H1 (cell line): ENCODE results near the gene OPA3. TPM values are rescaled to one million over a fixed set of nuclear protein-coding genes. Genes with fewer than 3 reads are reported as not detected.

Experiments used
- CTCF ChIA-PET: fragments of 300-600 bp; sonication (Branson Sonifier 250); formaldehyde crosslinking; loops from one replicate; lab custom pipeline; 2021; ENCODE audit not compliant: partially characterized antibody; lab: Charles Lee
- POLR2A ChIA-PET: fragments of 300-600 bp; sonication (Branson Sonifier 250); formaldehyde crosslinking; loops from one replicate; lab custom pipeline; 2021; ENCODE audit warnings: inconsistent platforms; ENCODE audit not compliant: partially characterized antibody; lab: Charles Lee
- DNase-seq, 2 experiments: peaks; one replicate each; pipeline versions ENCODE4 v3.0.0 to v3.0.0-alpha.2; 2010 to 2022; ENCODE audit warnings: low spot score in 2 of 2, low read depth in 1 of 2, mixed read lengths in 1 of 2
- FAIRE-seq: peaks from 2 replicates; lab custom pipeline; 2011; peaks lifted over from hg19 to GRCh38; lab: Jason Lieb, UNC
- H2AFZ ChIP-seq: 2 replicates; pipeline ENCODE4 v1.8.1; 2012; ENCODE audit warnings: low read length, inconsistent platforms
- H2AK5ac ChIP-seq: 2 replicates; pipeline ENCODE4 v1.6.1; 2013; ENCODE audit warnings: low read depth, low read length
- H2BK120ac ChIP-seq: replicated peaks from 2 replicates; pipeline ENCODE3; 2013; ENCODE audit warnings: low read depth, low read length, inconsistent platforms
- H2BK12ac ChIP-seq: 2 replicates; pipeline ENCODE4 v1.6.1; 2013; ENCODE audit warnings: low read depth, low read length
- H2BK15ac ChIP-seq: 2 replicates; pipeline ENCODE4 v1.6.1; 2013; ENCODE audit warnings: low read length
- H2BK20ac ChIP-seq: 2 replicates; pipeline ENCODE4 v1.6.1; 2013; ENCODE audit warnings: low read length
- H2BK5ac ChIP-seq: 2 replicates; pipeline ENCODE4 v1.6.1; 2013; ENCODE audit warnings: low read depth, low read length
- H3K14ac ChIP-seq: 2 replicates; pipeline ENCODE4 v1.6.1; 2013; ENCODE audit warnings: inconsistent platforms; ENCODE audit not compliant: insufficient read length
- H3K18ac ChIP-seq: 2 replicates; pipeline ENCODE4 v1.6.1; 2013; ENCODE audit warnings: low read length; ENCODE audit errors: extremely low read depth
- H3K23ac ChIP-seq: 2 replicates; pipeline ENCODE4 v1.6.1; 2013; ENCODE audit warnings: inconsistent platforms; ENCODE audit not compliant: insufficient read length
- H3K23me2 ChIP-seq: 2 replicates; pipeline ENCODE4 v1.6.1; 2013; ENCODE audit warnings: low read depth, low read length
- H3K27ac ChIP-seq: 2 replicates; pipeline ENCODE4 v1.6.1; 2011; ENCODE audit warnings: low read depth, low read length, inconsistent platforms
- H3K27me3 ChIP-seq, 4 experiments: replicated peaks in 1 of 4; 1 replicate in 1 of 4; 2 replicates in 3 of 4; pipeline versions ENCODE4 v1.6.1 to v1.8.1; 2011 to 2013; ENCODE audit warnings: low read length in 3 of 4, mild to moderate bottlenecking in 3 of 4, inconsistent platforms in 2 of 4, mixed read lengths in 2 of 4, moderate library complexity in 1 of 4; ENCODE audit not compliant: control insufficient read depth in 3 of 4, insufficient read depth in 3 of 4; ENCODE audit errors: extremely low read depth in 1 of 4
- H3K36me3 ChIP-seq, 4 experiments: 2 replicates each; pipeline versions ENCODE4 v1.6.1 to v1.8.1; 2011 to 2013; ENCODE audit warnings: mild to moderate bottlenecking in 4 of 4, low read length in 3 of 4, moderate library complexity in 2 of 4, control low read depth in 1 of 4, inconsistent platforms in 1 of 4; ENCODE audit not compliant: insufficient read depth in 4 of 4, control insufficient read depth in 2 of 4
- H3K4ac ChIP-seq: replicated peaks from 2 replicates; pipeline ENCODE3; 2013; ENCODE audit warnings: low read length, low read depth, mixed read lengths, inconsistent platforms; ENCODE audit not compliant: insufficient read length
- H3K4me1 ChIP-seq, 4 experiments: replicated peaks in 1 of 4; 1 replicate in 1 of 4; 2 replicates in 3 of 4; pipeline versions ENCODE4 v1.6.1 to v1.8.1; 2011 to 2013; ENCODE audit warnings: low read length in 3 of 4, inconsistent platforms in 2 of 4, mixed read lengths in 1 of 4; ENCODE audit not compliant: insufficient read depth in 4 of 4, control insufficient read depth in 3 of 4
- H3K4me2 ChIP-seq, 2 experiments: 2 replicates each; pipeline versions ENCODE4 v1.6.1 to v1.8.1; 2011 to 2013; ENCODE audit warnings: low read depth in 2 of 2, low read length in 2 of 2, control low read depth in 1 of 2, inconsistent platforms in 1 of 2, mild to moderate bottlenecking in 1 of 2; ENCODE audit not compliant: insufficient read depth in 1 of 2
- H3K4me3 ChIP-seq, 4 experiments: fragments of 200-600, 300-600 bp in 1 of 4; sonication (generic), shearing (Covaris generic), sonication (Bioruptor Twin) in 1 of 4; 2 replicates each; pipeline versions ENCODE4 v1.5.1 to v1.8.1; 2011 to 2016; ENCODE audit warnings: low read length in 4 of 4, low read depth in 3 of 4, control low read depth in 2 of 4, inconsistent platforms in 2 of 4, mild to moderate bottlenecking in 2 of 4, mixed read lengths in 1 of 4, moderate library complexity in 1 of 4; ENCODE audit not compliant: insufficient read depth in 2 of 4; ENCODE audit errors: extremely low read depth in 1 of 4
- H3K56ac ChIP-seq: replicated peaks from 2 replicates; pipeline ENCODE3; 2013; ENCODE audit warnings: low read depth, mild to moderate bottlenecking, mixed read lengths, low read length, inconsistent platforms; ENCODE audit not compliant: insufficient read length
- H3K79me1 ChIP-seq: 2 replicates; pipeline ENCODE4 v1.6.1; 2013; ENCODE audit warnings: low read depth, low read length, control low read depth
- H3K79me2 ChIP-seq, 2 experiments: 2 replicates each; pipeline versions ENCODE4 v1.6.1 to v1.8.1; 2012 to 2013; ENCODE audit warnings: low read length in 2 of 2, mild to moderate bottlenecking in 2 of 2, inconsistent platforms in 1 of 2; ENCODE audit not compliant: insufficient read depth in 2 of 2, control insufficient read depth in 1 of 2
- H3K9ac ChIP-seq, 4 experiments: replicated peaks in 1 of 4; 1 replicate in 1 of 4; 2 replicates in 3 of 4; pipeline versions ENCODE4 v1.6.1 to v1.8.1; 2011 to 2013; ENCODE audit warnings: low read depth in 3 of 4, low read length in 3 of 4, control low read depth in 2 of 4, mild to moderate bottlenecking in 2 of 4, moderate library complexity in 2 of 4, inconsistent platforms in 1 of 4; ENCODE audit errors: extremely low read depth in 1 of 4
- H3K9me3 ChIP-seq, 2 experiments: 2 replicates each; pipeline versions ENCODE4 v1.6.1 to v1.8.1; 2012 to 2013; ENCODE audit warnings: mild to moderate bottlenecking in 2 of 2, moderate library complexity in 2 of 2, control low read depth in 1 of 2, inconsistent platforms in 1 of 2, low read depth in 1 of 2, low read length in 1 of 2, mixed read lengths in 1 of 2; ENCODE audit not compliant: insufficient read depth in 2 of 2
- H4K20me1 ChIP-seq, 2 experiments: replicated peaks in 1 of 2; 2 replicates each; pipeline versions ENCODE3 to v1.8.1; 2011 to 2013; ENCODE audit warnings: inconsistent platforms in 2 of 2, low read length in 2 of 2, mild to moderate bottlenecking in 1 of 2; ENCODE audit not compliant: insufficient read depth in 2 of 2, control insufficient read depth in 1 of 2
- H4K5ac ChIP-seq: 2 replicates; pipeline ENCODE4 v1.6.1; 2013; ENCODE audit warnings: low read length, low read depth, mixed read lengths, inconsistent platforms; ENCODE audit not compliant: insufficient read length
- H4K8ac ChIP-seq: 2 replicates; pipeline ENCODE4 v1.8.0; 2013; ENCODE audit warnings: mild to moderate bottlenecking, moderate library complexity, low read length, inconsistent platforms; ENCODE audit not compliant: insufficient read depth; ENCODE audit errors: extremely low read depth
- H4K91ac ChIP-seq: replicated peaks from 2 replicates; pipeline ENCODE3; 2013; ENCODE audit warnings: low read length, mixed read lengths, inconsistent platforms; ENCODE audit not compliant: insufficient read length
- CBX5 ChIP-seq: fragments of 300-800, 300-1000 bp; sonication (generic); IDR thresholded peaks from 2 replicates; pipeline ENCODE4 v1.7.1; 2016; ENCODE audit warnings: antibody characterized with exemption, low read length, low read depth
- CEBPB ChIP-seq: IDR thresholded peaks from 2 replicates; pipeline ENCODE4 v1.6.1; 2012; ENCODE audit warnings: low read depth, low read length
- JUN ChIP-seq: IDR thresholded peaks from 2 replicates; pipeline ENCODE4 v1.6.1; 2011; ENCODE audit warnings: low read depth, mild to moderate bottlenecking, improper control_type of control experiment, low read length
- KDM1A ChIP-seq: fragments of 200-600, 300-600 bp; sonication (generic); IDR thresholded peaks from 2 replicates; pipeline ENCODE4 v1.7.1; 2016; ENCODE audit warnings: mild to moderate bottlenecking, low read length, borderline replicate concordance
- KDM4A ChIP-seq: IDR thresholded peaks from one replicate; pipeline ENCODE4 v1.7.1; 2012; ENCODE audit warnings: low read depth, mild to moderate bottlenecking, moderate library complexity, low read length, inconsistent platforms; ENCODE audit not compliant: severe bottlenecking
- POLR2A ChIP-seq, 2 experiments: IDR thresholded peaks; 1 replicate in 1 of 2; 2 replicates in 1 of 2; pipeline ENCODE4 v1.6.1; 2011; ENCODE audit warnings: low read depth in 2 of 2, low read length in 2 of 2, mild to moderate bottlenecking in 2 of 2; ENCODE audit errors: control extremely low read depth in 1 of 2
- SIX5 ChIP-seq: IDR thresholded peaks from 2 replicates; pipeline ENCODE4 v1.6.1; 2011; ENCODE audit warnings: mild to moderate bottlenecking, low read depth, low read length
- WGBS, 2 experiments: shearing (Covaris generic) in 1 of 2; methylation state at CpG; one replicate each; pipeline versions ENCODE4 v1.1.6 to v1.1.7; 2013 to 2015; ENCODE audit warnings: low lambda C conversion rate in 2 of 2, mixed read lengths in 2 of 2, inconsistent platforms in 1 of 2, low coverage in 1 of 2, missing lambda C conversion rate in 1 of 2; ENCODE audit not compliant: insufficient replicate concordance in 2 of 2, insufficient coverage in 1 of 2, insufficient read length in 1 of 2; ENCODE audit errors: extremely low coverage in 1 of 2, missing lambda C conversion rate in 1 of 2; 5-methylcytosine and 5-hydroxymethylcytosine counted together
- polyA plus RNA-seq, 7 experiments: library from polyadenylated mRNA; depleted of rRNA in 3 of 7; stranded (reverse) in 5 of 7; unstranded in 2 of 7; fragments of >200 nt in 5 of 7; fragments of 200-250 nt in 2 of 7; gene quantifications; 1 replicate in 5 of 7; 2 replicates in 1 of 7; 4 replicates in 1 of 7; pipeline versions ENCODE4 v1.2.1 to v1.2.3, GENCODE V29; 2011 to 2013; ENCODE audit warnings: missing spikeins in 2 of 7, mixed read lengths in 2 of 7
- total RNA-seq: library from RNA; stranded (reverse); fragmentation: NEBNext Ultra II Directional; extraction: Animal tissue kit (Norgen Biotek cat#: 25700); gene quantifications from 2 replicates; pipeline ENCODE4 v1.2.1, GENCODE V29; 2021
- TF ChIP-seq, protein P1 (sequence below): IDR thresholded peaks from 2 replicates; pipeline ENCODE4 v1.6.1; 2012; ENCODE audit warnings: inconsistent platforms

OPA3 gene
- total and polyA plus RNA-seq, 2 of the 8 experiments (the other 6 are each of a cell fraction or from before 2014, with no cell fraction given), result 12.5 to 14.5 TPM

DNA sequence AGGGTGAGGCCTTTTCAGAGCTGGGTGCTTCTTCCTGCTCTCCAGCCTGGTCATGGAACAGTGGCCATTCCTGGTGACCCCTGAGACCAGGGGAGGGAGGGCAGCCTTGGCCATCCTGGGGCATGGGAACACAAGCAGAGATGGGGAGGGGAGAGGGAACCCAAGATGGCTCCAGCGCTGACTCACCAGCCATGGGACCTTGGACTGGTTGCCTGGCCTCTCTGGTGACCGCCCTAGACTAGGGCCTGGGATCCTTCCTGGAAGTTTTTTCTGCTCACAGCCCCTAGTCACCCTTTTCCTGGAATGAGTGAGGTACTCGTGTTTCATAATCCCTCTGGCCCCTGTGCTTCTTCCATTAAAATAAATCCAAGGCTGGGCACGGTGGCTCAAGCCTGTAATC lies 3.3 kb upstream of the OPA3 start:
- no peak overlapping the region for H3K23ac ChIP-seq
- H3K4me3 ChIP-seq, result no peak overlapping the region
- no peak overlapping the region for H2AFZ ChIP-seq
- peak overlapping the region; percentile 29 for H4K91ac ChIP-seq
- no peak overlapping the region for H3K27ac ChIP-seq
- peaks cover 0 to 4% of the 10 kb centered on the region in 2 experiments; a peak in 1 of 4 replicates for H3K9me3 ChIP-seq
- no peak overlapping the region for H2BK5ac ChIP-seq
- no peak overlapping the region for H2BK12ac ChIP-seq
- no peaks in the 10 kb centered on the region for H3K79me1 ChIP-seq
- H2AK5ac ChIP-seq, result no peak overlapping the region
- H3K27me3 ChIP-seq, result peaks cover 0 to 21% (median 16%) of the 10 kb centered on the region in 4 experiments; a peak in 6 of 7 replicates
- no peak overlapping the region for H3K18ac ChIP-seq
- POLR2A ChIA-PET, result interaction anchor here (1.7 kb wide), 1 partner anchor 181 kb away, joined by 4 read pairs; the partner anchor contains the start of gene SIX5
- FAIRE-seq (no peak), DNase-seq (no peak)
- TF ChIP-seq CEBPB, result no peak
- no peak for TF ChIP-seq POLR2A (IDR thresholded peaks at IDR 0.05; ENCODE audit: control extremely low read depth in 1 of 2, low read depth in 2 of 2, low read length in 2 of 2)
- TF ChIP-seq KDM1A, result no peak
- TF ChIP-seq SIX5, result no peak
- TF ChIP-seq, protein P1, sequence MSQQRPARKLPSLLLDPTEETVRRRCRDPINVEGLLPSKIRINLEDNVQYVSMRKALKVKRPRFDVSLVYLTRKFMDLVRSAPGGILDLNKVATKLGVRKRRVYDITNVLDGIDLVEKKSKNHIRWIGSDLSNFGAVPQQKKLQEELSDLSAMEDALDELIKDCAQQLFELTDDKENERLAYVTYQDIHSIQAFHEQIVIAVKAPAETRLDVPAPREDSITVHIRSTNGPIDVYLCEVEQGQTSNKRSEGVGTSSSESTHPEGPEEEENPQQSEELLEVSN, result no peak
- TF ChIP-seq JUN, result no peak
- TF ChIP-seq KDM4A, result no peak
- no peak for TF ChIP-seq CBX5
- H2BK20ac ChIP-seq, result no peak overlapping the region
- H4K5ac ChIP-seq, result no peak overlapping the region
- H3K23me2 ChIP-seq, result peaks cover 6% of the 10 kb centered on the region
- CTCF ChIA-PET, result interaction anchor here (1.1 to 1.9 kb wide), 4 partner anchors 13 to 185 kb away, joined by 3 to 9 read pairs (median 4); no protein-coding TSS in a partner anchor
- no peaks in the 10 kb centered on the region for H3K36me3 ChIP-seq
- no peaks in the 10 kb centered on the region for H4K20me1 ChIP-seq
- no peak overlapping the region for H2BK15ac ChIP-seq
- H4K8ac ChIP-seq, result no peak overlapping the region
- H3K56ac ChIP-seq, result no peak overlapping the region
- no peak overlapping the region for H3K4me2 ChIP-seq
- no peak overlapping the region for H3K14ac ChIP-seq
- H2BK120ac ChIP-seq, result no peak overlapping the region
- no peak overlapping the region for H3K4ac ChIP-seq
- no peaks in the 10 kb centered on the region; a peak in 2 of 7 replicates for H3K4me1 ChIP-seq
- H3K79me2 ChIP-seq, result peaks cover 0 to 2% of the 10 kb centered on the region in 2 experiments; a peak in 1 of 4 replicates
- H3K9ac ChIP-seq, result no peak overlapping the region
- 83% methylated on average over 4 of the region's 4 CpGs; no CpG with 5 or more reads in 1 of the 2 experiments for WGBS, 2 experiments
